Stimulated activated CD4-positive, alpha-beta T cell treated with anti-CD3 and anti-CD28 coated beads, TNF-alpha, amount 100 ng/mL, for 24 hours (primary cell): ENCODE measurements around the gene IFNGR1.
"Not testable (repeated sequence)": the region's sequence is repeated elsewhere in the genome, so short reads cannot be mapped to it uniquely, and the experiment has no call there.

Experiments
- DNase-seq, 3 experiments: peaks; one replicate each; pipeline ENCODE4 v3.0.0-alpha.2; 2020; ENCODE audit warnings: low read depth in 3 of 3

Gene IFNGR1

DNA sequence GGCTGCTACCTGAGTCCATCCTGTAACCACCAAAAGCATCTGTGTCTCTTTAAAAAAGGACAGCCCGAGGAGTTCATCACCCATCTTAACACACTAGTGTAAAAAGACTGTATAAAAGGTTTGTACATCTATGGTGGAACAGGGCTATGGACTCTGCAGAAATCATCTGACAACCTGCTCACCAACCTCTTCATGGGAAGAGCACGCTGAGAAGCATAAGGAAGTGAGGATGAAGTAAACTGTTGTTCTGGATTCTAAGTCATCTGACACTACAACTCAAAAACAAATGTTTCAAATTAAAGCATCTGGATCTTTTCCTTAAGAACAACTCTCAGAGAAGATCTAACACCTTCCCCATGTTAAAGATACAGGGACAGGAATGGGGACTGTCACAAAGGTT, 5.4 kb downstream of the IFNGR1 start:
- DNase-seq = no peak

DNA sequence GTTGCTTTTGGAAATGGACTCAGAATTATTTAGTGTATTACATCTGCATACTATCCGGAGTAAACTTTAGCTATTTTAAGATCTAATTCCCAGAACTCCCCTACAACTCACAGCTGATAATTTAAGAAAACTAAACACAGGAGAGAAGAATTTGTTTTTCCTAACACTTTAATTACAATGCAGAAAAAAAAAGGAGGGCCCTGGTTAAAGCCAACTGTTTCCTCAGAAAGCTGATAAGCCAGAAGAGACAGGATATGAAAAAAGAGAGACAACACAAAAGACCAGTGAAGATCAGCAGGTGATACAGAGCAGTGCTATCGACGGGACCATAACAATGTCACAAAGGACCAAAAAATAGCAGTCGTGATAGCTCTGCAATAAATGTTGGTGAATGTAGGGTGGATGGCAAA, 5.8 kb downstream of the IFNGR1 start:
- DNase-seq = no peak

DNA sequence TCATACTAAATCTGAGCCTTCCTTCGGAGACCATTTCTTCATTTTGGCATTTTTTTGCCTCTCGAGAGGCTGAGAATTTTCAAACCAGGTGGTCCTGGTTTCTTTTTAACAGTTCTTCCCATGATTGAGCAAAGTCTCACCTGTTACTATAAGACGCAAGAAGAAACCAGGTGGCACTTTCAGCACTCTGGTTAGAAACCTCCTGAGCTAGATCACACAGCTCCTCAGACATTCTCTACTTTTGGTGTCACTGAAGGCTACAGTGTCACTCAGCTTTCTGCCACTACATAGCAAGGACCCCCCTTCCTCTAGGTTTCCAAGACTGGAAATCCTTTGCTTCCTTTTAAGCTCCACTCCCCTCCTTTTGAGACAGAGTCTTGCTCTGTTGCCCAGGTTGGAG, 7.3 kb downstream of the IFNGR1 start:
- DNase-seq = no peak

- DNase-seq = no peak
Observed at GRCh38 chr6:137210903-137211302, 8.3 kb downstream of the IFNGR1 start.

GRCh38 chr6:137208279-137208678, 10.9 kb downstream of the IFNGR1 start:
- DNase-seq = no peak

- not testable (repeated sequence) for DNase-seq
Observed at GRCh38 chr6:137207457-137207856, 11.7 kb downstream of the IFNGR1 start.

GRCh38 chr6:137206577-137206976, 12.6 kb downstream of the IFNGR1 start:
- DNase-seq = no peak

GRCh38 chr6:137203256-137203655, 15.9 kb downstream of the IFNGR1 start:
- DNase-seq = no peak

DNA sequence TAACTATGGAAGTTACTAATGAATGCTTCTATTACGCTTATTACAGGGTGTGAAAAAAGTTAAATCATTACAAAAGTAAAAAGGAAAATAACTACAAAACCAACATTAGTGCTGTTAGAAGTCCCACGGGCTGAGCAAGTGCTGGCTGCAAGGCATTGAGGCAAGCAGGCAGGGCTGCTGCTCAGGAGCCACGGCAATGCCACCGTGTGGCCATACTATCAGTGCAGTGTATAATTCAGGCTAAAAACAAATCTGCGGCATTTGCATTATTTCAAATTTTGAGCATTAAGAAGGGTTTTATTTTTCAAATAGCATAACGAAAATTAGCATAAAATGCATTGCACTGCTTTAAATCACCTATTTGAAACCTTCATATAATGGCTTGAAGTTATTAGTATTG, 17.1 kb downstream of the IFNGR1 start:
- DNase-seq = no peak

DNA sequence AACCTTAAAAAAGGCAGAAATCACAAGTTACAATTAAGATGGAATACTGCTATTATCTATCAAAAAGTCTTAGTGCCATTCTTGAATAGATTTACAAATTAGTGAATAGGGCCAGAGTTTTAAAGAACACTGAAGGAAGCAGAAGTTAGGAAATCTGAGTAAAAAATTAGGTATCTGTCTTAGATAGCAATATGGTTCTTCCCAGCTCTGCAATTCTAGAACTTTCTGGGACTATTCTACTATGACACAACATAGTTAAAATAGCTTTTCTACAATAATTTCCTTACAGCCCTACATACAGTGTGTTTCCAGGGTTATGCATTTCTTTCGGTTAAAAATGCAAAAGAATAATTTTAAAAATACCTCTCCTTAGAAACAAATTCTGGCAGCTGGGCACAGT, 18.2 kb downstream of the IFNGR1 start:
- no peak for DNase-seq

DNA sequence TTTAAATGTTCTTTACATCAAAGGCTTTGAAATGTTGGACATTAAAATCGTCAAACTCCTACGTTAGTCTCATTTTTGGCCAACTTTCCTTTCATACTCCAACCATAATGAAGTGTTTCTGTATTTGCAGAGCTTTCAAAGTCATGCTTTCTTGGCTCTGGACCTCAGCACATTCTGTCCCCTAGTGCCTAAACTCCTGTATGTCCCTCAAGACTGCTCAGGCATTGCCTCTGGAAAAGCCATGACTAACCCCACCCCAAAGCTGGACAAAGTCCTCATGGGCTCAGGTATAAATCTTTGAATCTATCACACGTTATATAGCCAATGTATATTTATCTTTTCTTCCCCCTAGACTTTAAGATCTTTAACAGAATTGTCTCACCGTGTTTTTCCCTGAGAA, 18.9 kb downstream of the IFNGR1 start:
- no peak for DNase-seq

GRCh38 chr6:137197684-137198645, 21.2 kb downstream of the IFNGR1 start:
- DNase-seq = no peak

DNA sequence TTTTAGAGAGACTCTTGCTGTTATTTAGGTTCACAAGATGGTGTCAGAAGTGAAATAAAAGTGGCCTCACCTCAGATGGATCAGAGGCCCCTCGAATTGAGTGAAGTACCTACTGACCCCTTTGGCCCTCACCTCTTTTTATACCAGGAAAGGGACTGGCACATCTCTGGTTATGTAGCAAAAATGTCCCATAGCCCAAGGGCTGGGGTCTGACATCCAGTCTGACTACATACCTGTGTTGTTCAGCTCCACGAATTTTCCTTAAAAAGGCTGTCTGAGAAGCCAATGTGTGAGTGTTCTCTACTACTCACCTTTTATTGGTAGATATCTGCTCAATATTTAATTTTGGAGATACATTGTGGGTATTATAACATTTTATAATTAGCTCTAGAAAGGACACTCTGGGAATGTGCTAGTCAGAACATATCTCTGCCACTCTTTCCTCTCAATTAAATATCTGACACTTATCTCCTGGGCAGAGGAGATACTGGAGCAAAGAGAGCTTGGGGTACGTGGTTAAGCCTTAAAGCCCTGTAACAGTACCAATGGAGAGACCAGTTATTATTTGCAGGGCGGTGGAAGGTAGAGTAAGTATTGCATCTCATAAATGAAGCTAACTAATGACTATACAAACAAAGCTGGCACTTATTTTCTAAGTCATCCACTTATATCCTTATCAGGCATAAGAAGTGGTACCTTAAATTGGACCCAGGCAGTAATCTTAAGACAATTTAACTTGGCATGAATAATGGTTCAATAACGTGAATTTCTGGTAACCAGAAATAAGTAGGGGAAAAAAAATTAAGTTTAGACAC, 25.7 kb downstream of the IFNGR1 start:
- no peak for DNase-seq

DNA sequence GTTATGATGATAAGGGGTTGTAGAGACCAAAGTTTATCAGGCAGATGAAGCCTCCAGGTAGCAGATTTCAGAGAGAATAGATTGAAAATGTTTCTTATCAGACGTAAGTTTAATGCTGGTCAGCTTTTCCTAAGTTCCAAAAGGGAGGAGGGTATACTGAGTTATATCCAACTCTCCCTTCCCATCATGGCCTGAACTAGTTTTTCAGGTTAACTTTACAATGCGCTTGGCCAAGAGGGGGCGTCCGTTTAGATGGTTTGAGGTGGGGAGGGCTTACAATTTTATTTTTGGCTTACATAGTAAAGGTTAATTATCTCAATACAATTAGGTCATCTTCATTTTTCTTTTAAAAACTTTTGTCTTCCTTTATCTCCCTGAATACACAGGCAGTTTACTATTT, 26.4 kb downstream of the IFNGR1 start:
- DNase-seq = no peak

DNA sequence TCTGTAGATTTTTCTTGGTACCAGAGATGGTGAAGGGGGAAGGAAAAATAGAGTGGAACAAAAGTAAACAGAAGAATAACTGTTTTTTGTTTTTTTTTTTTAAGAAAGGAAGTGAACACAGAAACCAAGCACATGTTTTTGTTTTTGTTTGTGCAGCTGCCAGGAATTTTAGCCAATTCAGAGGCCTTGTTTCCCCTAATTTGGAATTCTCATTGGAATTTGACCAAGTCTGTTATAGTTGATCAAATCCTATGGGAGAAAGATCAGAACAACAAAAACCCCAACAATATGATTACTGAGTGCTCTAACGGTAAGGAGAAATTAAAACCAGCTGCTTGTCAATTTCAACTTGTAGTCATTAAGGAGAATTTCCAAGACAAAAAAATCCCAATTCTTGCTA, 27.5 kb downstream of the IFNGR1 start:
- DNase-seq = no peak

- DNase-seq = no peak
Observed at GRCh38 chr6:137191236-137191635, 27.9 kb downstream of the IFNGR1 start.

DNA sequence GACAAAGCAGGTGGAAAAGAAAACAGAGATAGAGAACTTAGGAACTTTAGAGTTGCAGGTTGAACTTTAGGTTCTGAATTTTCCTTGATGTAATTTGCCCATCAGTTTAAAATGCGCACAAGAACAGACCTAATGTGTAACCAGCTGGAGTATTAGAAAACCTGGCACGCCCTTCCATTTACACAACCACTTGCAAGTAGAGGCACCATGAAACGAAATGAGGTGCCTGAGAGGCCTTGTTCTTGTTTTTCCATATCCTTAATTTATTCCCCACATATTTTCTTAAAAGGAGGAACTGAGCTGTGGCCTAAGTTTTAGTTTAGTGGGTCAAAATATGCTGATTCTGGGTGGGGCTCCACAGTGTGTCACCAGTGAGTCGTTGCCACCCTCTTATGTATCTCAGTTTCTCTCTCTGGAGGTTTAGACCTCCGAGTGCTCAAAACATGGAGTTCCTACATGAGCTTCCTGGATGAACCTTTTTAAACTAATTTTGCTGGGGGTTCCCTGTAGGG, 28.5 kb downstream of the IFNGR1 start:
- no peak for DNase-seq

DNA sequence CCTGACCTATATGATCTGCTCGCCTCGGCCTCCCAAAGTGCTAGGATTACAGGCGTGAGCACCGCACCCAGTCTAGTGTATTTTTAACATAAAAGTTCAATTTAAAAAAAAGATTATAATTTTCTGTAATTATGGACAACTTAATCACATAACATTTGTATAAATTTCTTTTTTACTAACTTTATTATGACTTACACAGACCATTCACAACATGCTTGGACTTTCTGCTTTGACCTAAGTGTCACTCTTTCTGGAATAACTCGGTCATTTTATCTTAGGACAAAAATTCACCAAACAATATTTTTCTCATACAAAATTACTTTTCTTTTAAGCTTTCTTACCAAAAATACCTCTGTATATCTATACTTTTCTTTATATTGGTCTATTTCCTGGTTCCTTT, 30.3 kb downstream of the IFNGR1 start:
- DNase-seq = no peak

DNA sequence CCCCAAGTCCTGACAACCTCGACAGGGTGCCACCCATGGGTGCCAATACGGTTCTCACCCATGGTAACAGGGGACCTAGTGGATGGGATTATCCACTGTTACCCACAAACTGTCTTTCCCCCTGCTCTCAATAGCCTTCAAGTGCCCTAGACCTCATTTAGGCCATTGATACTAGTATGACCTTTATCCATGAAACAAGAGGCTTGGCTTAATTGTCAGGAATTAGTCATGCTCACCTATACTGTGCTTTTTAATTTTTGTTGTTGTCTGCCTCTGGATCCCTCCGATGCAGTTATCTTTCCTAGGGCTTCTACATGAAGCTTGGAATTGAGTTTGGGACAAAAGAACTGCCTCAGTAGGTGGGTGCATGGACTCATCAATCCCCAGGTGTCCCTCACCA, 33.9 kb downstream of the IFNGR1 start:
- no peak for DNase-seq

- DNase-seq = no peak
Observed at GRCh38 chr6:137182654-137183073, 36.5 kb downstream of the IFNGR1 start.

DNA sequence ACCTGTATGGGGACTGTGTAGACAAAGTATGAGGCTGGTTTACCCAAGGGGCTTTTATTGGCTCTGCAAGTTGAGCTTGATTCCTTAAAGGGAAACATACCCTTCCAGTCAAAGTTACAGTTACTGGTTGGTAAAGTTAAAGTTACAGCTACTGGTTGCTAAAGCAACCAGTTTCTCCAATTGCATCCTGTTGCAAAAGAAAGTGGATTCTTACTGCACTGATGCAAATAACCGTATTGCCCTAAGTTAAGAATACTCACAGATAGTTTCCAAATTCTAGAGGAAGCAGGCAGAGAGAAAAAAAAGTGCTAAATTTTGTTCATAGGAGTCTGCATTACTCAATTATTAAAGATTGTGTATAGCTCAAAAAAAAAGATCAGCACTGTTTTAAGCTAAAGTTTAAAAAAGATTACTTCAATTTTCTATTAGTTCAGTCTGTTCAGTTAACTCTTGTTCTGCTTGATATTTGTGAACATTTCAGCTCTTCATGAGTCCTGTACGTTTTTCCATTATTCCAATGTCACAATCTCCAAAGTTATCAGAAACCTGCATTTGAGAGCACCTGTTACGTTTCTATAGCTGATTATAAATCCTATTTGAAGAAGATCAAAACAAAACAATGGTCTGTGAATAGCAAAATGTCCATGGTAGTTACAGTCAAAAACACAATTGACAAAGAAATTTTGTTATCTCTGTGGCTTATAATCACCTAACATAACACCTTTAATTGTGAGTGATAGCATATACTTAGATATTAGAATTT, 37.1 kb downstream of the IFNGR1 start:
- DNase-seq = no peak

GRCh38 chr6:137177611-137178010, 41.6 kb downstream of the IFNGR1 start:
- no peak for DNase-seq
